ENCODE results near the gene YTHDF1. TPM values are rescaled to one million over a fixed set of nuclear protein-coding genes. Genes with fewer than 3 reads are reported as not detected.

YTHDF1 gene
- total and polyA plus RNA-seq, 2 of the 8 experiments (the other 6 are each of a cell fraction or from before 2014, with no cell fraction given): 32.8 to 66.0 TPM

DNA sequence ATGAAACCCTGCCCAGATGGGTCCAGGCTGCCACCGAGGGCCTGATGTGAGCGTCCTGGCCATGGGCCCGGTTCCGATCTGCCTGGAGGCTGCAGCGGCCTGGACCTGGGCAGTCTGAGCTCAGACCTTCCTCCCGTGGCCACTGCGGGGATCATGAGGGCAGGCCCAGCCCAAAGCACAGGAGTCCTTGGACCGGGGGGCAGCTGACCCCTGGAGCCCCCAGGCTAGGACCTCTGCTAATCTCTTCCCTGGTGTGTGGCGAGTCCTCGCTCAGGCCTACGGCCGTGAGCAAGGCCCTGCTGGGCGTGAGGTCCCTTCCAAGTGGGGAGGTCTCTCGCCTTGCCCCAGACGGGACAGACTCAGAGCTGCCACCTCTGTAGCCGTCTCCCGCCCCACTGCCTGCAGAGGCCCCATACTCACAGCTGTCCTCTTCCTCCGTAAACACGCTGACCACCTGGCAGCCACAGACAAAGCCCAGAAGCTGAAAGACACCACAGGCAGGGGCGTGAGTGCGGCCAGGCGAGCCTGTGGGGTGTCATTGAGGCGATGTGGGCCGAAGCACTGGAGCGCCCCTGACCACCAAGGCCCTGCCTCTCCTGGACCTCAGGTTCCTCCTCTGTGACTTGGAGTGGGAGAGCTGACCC is 27.8 kb upstream of the YTHDF1 start (continued):
- no peak for TF ChIP-seq USF2 (IDR thresholded peaks at IDR 0.05; ENCODE audit: low read length)
- TF ChIP-seq SRF (IDR thresholded peaks at IDR 0.05; ENCODE audit: low read depth, low read length): no peak
- no peak for TF ChIP-seq BCL11A (IDR thresholded peaks at IDR 0.05; ENCODE audit: low read depth in 2 of 2, low read length in 2 of 2)
- TF ChIP-seq NRF1 (IDR thresholded peaks at IDR 0.05; ENCODE audit: low read depth, low read length): no peak
- no peak for TF ChIP-seq CBX8 (IDR thresholded peaks at IDR 0.05; ENCODE audit: borderline replicate concordance, low read depth, low read length)
- no peak for TF ChIP-seq RAD21 (IDR thresholded peaks at IDR 0.05 in 1 of 2, conservative IDR thresholded peaks at IDR 0.05 in 1 of 2; ENCODE audit: low read depth in 2 of 2, low read length in 2 of 2)

Measured in H1 (cell line).